Measurements from ENCODE around the gene SPINK4. TPM values are rescaled to one million over a fixed set of nuclear protein-coding genes. Genes with fewer than 3 reads are reported as not detected.

Gene SPINK4
- total and polyA plus RNA-seq, 8 donors, result 1.4 to 9.2 (median 1.5) TPM; not detected in 5

DNA sequence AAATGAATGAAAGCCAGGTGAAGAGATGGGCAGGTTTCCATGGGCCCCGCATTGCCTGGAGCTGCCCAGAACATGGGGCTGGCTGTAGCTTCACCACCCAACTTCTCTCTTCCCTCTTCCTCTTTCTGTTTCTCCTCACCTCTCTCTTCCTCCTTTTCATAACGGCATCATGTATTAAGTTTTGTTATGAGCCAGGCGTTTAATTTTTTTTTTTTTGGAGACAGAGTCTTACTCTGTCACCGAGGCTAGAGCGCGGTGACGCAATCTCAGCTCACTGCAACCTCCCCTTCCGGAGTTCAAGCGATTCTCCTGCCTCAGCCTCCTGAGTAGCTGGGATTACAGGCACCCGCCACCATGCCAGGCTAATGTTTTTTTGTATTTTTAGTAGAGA lies 13.0 kb upstream of the SPINK4 start:
- intact Hi-C loops (cut with DNase I), result loop anchor here in 2 of 3 donors (5.0 to 10.0 kb wide), 2 partner anchors 62 to 145 kb away; partner anchors contain the start of gene B4GALT1 (in 1 of the 2)
- ATAC-seq (peak in 2 of 4 donors; percentile 17 to 31), DNase-seq (no peak), FAIRE-seq (no peak)
- Histone ChIP-seq H3K4me3 (no peak overlapping the region), H3K27ac (peak overlapping the region in 1 of 4 donors; percentile 28), H3K27me3 (no peaks in the 10 kb centered on the region), H3K36me3 (no peaks in the 10 kb centered on the region), H3K4me1 (peaks cover 0 to 11% (median 0%) of the 10 kb centered on the region in 3 donors), H3K9me3 (no peaks in the 10 kb centered on the region)
- 75 to 85% methylated on average over 10 of the region's 10 CpGs for WGBS, 2 donors
- TF ChIP-seq, protein P1, sequence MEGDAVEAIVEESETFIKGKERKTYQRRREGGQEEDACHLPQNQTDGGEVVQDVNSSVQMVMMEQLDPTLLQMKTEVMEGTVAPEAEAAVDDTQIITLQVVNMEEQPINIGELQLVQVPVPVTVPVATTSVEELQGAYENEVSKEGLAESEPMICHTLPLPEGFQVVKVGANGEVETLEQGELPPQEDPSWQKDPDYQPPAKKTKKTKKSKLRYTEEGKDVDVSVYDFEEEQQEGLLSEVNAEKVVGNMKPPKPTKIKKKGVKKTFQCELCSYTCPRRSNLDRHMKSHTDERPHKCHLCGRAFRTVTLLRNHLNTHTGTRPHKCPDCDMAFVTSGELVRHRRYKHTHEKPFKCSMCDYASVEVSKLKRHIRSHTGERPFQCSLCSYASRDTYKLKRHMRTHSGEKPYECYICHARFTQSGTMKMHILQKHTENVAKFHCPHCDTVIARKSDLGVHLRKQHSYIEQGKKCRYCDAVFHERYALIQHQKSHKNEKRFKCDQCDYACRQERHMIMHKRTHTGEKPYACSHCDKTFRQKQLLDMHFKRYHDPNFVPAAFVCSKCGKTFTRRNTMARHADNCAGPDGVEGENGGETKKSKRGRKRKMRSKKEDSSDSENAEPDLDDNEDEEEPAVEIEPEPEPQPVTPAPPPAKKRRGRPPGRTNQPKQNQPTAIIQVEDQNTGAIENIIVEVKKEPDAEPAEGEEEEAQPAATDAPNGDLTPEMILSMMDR (IDR thresholded peaks at IDR 0.05), result no peak

DNA sequence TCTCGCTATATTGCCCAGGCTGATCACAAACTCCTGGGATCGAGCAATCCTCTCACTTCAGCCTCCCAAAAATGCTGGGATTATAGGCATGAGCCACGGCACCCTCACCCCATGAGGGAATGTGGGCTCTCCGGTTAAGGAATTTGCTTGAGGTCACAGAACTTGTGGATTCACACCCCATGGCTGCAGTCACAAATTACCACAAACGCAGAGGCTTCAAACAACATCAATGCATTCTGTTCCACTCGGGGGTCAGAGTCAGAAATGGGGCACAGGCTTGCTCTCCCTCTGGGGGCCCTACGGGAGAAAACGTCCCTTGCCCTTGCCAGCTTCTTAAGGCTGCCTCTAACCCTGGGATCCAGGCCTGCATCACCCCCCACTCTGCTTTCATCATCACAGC lies 12.2 kb upstream of the SPINK4 start:
- H3K27me3 ChIP-seq, result no peaks in the 10 kb centered on the region
- intact Hi-C loops (cut with DNase I), result loop anchor here in 2 of 3 donors (5.0 to 10.0 kb wide), 2 partner anchors 63 to 145 kb away; partner anchors contain the start of gene B4GALT1 (in 1 of the 2)
- peaks cover 0 to 11% (median 0%) of the 10 kb centered on the region in 3 donors for H3K4me1 ChIP-seq
- no peak overlapping the region for H3K27ac ChIP-seq
- DNase-seq, result no peak
- H3K36me3 ChIP-seq, result no peaks in the 10 kb centered on the region
- FAIRE-seq, result no peak
- WGBS, 2 donors, result 67 to 77% methylated on average over 8 of the region's 8 CpGs
- TF ChIP-seq, protein P1 (IDR thresholded peaks at IDR 0.05), result no peak
- H3K4me3 ChIP-seq, result no peak overlapping the region
- ATAC-seq, result no peak
- H3K9me3 ChIP-seq, result no peaks in the 10 kb centered on the region

DNA sequence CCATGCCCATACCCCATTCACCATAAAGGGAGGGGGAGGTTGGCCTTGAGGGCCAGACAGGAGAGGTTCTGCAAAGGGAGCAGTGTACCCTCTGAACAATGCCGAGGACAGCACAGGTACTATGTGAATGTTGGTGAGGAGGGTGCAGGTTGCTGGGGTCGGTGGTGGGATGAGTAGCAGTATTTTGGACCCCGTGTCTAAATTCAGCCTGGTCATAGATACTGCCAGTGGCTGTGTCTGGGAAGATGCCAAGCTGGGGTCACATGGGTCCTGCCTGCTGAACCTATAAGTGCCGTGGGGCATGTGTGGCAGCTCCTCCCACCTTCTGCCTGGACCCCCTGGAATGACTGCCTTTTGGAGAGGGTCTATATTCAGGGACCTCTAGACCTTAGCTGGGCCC lies 11.4 kb upstream of the SPINK4 start:
- no peak for ATAC-seq
- 55 to 66% methylated on average over 4 of the region's 4 CpGs for WGBS, 2 donors

DNA sequence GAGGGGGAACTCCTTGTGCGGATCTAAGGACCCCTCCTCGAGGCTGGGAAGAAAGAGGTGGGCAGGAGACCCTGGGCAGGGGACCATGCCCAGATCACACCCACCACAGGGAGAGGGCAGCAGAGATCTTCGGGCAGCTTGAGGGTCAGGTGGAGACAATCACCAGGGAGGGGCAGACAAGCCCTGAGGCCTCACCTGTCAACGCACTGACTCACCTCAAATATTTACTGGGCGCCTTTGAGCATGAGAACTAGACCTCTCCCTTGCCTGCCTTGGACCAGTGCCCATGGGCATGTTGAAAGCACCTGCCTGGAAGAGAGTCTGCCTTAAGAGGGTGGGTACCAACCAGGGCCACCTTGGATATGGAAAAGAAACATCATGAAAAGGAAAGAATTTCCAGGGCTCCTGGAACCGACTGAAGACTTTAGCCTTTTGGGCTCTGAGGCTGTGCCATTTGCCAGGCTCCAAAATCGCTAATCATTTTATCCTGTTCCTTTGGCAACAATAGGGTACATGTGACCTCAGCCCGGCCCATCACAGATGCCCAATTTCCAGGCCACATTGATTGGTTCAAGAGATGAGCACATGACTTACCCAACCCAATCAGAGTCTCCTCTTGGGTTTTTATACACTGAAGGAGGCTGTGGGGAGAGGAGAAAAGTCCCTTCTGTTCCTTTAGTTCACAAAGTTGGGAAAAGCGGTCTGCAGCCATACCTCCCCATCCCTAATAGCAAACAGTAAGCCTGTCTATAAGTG lies 10.4 kb upstream of the SPINK4 start:
- ATAC-seq, result peak; percentile 66 to 86 (median 80)
- FAIRE-seq, result no peak
- no peak overlapping the region for H3K4me3 ChIP-seq
- no peaks in the 10 kb centered on the region for H3K27me3 ChIP-seq
- H3K36me3 ChIP-seq, result no peaks in the 10 kb centered on the region
- WGBS, 2 donors, result 54 to 63% methylated on average over 9 of the region's 9 CpGs
- intact Hi-C loops (cut with DNase I), result loop anchor here in 2 of 3 donors (5.0 to 10.0 kb wide), 2 partner anchors 65 to 147 kb away; partner anchors contain the start of gene B4GALT1 (in 1 of the 2)
- peaks cover 0 to 22% (median 10%) of the 10 kb centered on the region in 3 donors for H3K4me1 ChIP-seq
- H3K27ac ChIP-seq, result no peak overlapping the region
- TF ChIP-seq, protein P1 (IDR thresholded peaks at IDR 0.05), result peak in 1 of 4 donors; percentile 16
- DNase-seq, result peak; percentile 71 to 92 (median 82)
- no peaks in the 10 kb centered on the region for H3K9me3 ChIP-seq

More for the DNA sequence above, 11.4 kb upstream of the SPINK4 start:
- intact Hi-C loops (cut with DNase I), result loop anchor here in 2 of 3 donors (5.0 to 10.0 kb wide), 2 partner anchors 64 to 146 kb away; partner anchors contain the start of gene B4GALT1 (in 1 of the 2)
- Histone ChIP-seq H3K4me1 (peaks cover 0 to 12% (median 2%) of the 10 kb centered on the region in 3 donors), H3K27me3 (no peaks in the 10 kb centered on the region), H3K27ac (no peak overlapping the region), H3K4me3 (no peak overlapping the region), H3K9me3 (no peaks in the 10 kb centered on the region), H3K36me3 (no peaks in the 10 kb centered on the region)
- peak in 1 of 6 donors; percentile 44 for DNase-seq
- TF ChIP-seq, protein P1 (IDR thresholded peaks at IDR 0.05), result no peak
- no peak for FAIRE-seq

Measured in pancreas (tissue), 10 donors.